NCI-H510A (cell line): Measurements from ENCODE around the gene UBA6.
"Not testable (repeated sequence)": the region's sequence is repeated elsewhere in the genome, so short reads cannot be mapped to it uniquely, and the experiment has no call there.

ENCODE experiments used
- DNase-seq: peaks from one replicate; lab custom pipeline; 2025; lab: John Stamatoyannopoulos, UW

The UBA6 gene

DNA sequence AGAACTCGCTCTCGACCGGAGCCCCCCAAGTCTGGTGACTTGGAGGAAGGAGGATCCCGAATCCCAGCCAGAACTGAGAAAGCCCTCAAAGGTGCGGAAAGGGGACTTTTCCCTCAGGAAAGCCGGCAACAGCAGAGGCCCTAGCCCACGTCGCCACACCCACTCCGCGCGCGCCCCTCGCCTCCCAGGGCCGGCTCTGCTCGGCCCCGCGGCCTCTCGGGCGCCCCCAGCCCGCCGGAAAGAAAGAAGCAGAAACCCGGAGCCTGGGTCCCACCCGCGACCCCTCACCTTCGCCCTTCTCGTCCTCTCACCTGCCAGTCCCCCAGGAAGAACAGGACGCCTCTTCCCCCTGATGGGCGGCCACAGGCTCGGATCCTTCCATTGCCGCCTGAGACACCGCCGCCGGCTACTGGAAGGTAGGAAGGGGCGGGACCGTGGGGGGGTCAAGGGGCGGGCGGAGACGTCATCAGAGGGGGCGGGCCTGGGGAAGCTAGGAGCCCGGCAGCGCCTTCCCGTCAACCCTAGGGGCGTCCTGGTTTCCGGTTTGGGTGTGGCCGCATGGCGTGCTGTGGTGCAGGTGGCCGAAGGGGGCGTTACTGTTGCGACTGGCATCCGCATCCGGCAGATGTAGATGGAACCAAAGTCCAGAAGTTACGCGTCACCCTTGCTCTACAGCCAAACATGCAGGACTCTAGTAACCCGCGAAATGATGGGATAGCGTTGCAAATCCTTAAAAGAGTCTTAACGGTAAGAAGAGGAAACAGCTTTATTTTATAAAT, at the start of gene UBA6:
Gene UBA6, minus strand, starts transcription at position 418 of the 779 bp plus-strand sequence. Its CDS starts 36 bp downstream, at position 382.
- peak; percentile 96 for DNase-seq

DNA sequence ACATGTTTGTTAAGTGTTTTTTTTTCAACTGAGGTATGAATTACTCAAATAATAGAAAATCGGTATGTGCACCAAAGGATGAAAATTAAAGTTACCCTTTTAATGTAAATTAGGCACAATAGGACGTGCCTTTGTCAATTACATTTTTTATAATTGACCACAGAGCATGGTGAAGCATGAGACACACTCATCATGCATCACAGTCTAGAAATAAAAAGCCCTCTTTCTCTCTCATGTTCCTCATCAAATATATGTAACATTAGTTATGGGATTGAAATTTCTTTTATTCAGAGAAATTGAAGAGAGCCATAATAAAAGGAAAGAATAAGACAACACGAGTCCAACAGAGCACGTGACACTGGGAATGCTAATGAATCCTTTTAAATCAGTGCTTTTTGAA, 49.7 kb upstream of the UBA6 start:
- no peak for DNase-seq

DNA sequence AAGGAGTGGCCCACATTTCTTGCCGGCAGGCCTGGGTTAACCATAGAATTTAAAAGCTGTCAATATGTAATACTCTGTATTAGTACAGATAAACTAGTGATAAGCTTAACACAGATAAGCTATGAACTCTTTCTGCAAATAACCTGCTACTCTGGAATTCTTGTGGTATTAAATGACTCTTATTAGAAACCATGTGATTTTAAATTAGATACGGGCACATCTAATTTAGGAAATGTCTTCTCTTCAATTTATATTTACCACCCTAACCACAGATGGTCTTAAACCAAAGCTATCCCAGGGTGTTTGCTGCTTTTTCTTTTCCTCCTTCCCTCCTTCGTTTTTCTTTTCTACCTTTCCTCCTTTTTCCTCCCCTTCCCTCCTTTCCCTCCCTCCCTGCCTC, 48.3 kb upstream of the UBA6 start:
- DNase-seq, result no peak

DNA sequence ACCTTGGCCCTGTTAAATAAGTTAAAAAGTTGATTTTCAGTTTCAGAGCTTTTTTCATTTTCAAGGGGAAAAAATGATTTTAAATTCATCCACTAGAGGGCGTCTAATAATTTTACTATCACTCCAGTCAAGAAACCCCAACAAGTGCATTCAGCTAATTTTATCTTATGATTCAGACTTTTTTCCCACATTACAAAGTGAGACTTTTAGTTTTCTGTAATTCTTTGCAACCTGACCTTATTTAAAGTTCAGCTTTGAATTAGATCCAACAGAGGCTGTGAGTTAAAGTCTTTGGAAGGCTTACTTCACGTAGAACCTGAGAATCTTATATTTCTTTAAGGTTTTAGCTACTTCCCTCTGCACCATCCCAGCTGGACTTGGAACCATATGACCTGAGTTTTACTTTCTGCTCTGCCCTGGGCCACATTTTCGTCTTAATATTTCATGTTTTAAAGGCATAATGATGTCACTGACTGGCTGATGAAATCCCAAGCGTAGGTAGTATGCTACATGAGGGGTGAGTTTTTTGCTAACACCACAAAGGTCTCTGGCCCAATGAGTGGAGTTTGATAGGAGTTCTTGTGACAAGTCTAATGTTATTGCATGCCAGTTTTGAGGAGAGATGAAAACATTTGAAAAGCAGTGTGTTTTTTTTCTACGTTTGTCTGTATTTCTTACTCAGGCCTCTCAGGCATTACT, 46.0 kb upstream of the UBA6 start:
- no peak for DNase-seq

DNA sequence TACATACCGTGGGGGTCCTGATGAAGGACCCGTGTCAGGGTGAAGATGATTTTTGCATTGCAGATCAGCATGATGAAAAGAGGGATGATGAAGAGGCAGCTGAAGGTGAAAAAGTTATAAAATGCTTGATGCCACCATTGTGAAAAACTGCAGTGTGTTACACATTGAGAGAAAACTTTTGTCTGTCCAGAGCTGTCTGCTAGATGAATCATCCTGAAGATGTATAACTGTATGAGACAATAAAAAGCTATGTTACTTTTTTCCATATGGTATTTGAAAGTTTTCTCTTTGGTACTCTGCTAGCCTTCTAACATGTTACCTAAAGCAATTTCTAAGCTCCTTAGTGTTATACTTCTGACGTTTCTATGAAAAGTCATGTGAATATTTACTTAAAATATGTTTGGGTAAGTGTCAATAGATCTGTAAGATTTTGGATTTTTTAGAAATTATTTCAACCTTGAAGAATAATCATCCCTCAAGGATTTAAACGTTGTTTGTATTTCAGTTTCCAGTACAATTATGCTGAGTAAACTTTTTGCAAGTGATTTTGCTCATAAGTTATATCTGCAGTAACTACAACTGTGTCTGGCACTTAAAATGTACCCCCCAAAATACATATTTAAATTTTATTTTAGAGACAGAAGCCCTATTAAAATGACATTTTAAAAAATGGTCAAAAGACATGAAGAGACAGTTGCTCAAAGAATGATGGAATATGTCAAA, 43.8 kb upstream of the UBA6 start:
- no peak for DNase-seq

GRCh38 chr4:67743194-67743593, 42.2 kb upstream of the UBA6 start:
- no peak for DNase-seq

DNA sequence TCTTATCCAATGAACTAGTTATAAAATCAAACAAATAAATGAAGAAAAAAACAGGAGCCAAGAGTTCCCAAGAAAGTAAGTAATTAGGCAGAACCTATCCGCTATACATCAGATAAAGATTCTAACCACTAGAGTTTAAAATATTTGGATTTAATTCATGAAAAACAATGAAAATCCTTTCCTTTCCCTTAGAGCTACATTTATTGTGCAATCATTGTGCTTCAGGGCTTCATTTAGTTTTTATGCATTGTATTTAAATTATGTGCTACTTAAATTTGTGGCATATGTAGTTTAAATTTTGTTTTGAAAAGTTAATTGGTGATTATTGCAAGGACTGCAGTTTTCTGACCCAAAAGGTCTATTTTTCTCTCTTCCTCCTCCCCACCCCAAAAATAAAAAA, 35.3 kb upstream of the UBA6 start:
- no peak for DNase-seq

- DNase-seq, result no peak
Measured at GRCh38 chr4:67735325-67735724, 34.4 kb upstream of the UBA6 start.

DNA sequence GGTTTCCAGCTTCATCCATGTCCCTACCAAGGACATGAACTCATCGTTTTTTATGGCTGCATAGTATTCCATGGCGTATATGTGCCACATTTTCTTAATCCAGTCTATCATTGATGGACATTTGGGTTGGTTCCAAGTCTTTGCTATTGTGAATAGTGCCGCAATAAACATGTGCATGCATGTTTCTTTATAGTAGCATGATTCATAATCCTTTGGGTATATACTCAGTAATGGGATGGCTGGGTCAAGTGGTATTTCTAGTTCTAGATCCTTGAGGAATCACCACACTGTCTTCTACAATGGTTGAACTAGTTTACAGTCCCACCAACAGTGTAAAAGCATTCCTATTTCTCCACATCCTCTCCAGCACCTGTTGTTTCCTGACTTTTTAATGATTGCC, 29.6 kb upstream of the UBA6 start:
- DNase-seq, result not testable (repeated sequence)

GRCh38 chr4:67727124-67727850, 26.3 kb upstream of the UBA6 start:
- no peak for DNase-seq

GRCh38 chr4:67725981-67726380, 25.0 kb upstream of the UBA6 start:
- no peak for DNase-seq

- DNase-seq, result no peak
Measured at GRCh38 chr4:67725132-67725531, 24.2 kb upstream of the UBA6 start.

DNA sequence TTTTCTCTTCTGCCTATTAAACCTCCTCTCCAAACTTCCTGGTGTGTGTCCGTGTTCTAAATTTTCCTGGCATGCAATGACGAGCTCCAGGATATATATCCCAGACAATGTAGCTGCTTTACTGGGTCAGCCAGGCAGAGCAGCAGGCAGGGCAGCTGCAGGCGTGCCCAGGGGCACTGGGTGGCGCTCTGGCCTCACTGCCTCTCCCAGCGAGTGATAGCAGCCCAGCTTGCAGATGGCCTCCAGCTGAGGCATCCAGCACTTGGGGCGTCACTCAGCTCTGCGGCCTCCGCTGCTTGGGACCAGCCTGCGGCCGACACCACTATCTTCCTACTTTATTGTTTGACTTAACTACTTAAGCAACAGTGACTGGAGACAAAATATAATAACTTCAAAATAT, 23.0 kb upstream of the UBA6 start:
- DNase-seq, result no peak

DNA sequence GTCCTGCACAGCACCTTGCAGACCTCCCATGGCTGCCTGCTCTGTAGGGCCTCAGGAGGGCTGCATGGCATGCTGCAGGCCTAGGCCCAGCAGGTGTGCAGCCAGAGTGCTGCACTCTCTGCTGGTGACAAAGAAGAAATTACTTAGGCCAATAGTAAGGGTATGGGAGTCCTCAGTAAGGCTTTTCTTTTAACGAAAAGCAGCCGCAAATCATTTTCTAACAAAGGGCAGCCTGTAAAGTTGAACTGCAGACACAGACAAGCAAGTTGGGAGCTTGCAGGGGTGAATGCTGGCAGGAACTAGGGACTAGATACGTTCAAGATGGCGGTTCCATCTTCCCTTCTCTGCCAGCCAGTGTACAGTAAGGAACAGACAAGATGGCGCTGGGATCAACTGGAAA, 22.4 kb upstream of the UBA6 start:
- DNase-seq, result no peak

DNA sequence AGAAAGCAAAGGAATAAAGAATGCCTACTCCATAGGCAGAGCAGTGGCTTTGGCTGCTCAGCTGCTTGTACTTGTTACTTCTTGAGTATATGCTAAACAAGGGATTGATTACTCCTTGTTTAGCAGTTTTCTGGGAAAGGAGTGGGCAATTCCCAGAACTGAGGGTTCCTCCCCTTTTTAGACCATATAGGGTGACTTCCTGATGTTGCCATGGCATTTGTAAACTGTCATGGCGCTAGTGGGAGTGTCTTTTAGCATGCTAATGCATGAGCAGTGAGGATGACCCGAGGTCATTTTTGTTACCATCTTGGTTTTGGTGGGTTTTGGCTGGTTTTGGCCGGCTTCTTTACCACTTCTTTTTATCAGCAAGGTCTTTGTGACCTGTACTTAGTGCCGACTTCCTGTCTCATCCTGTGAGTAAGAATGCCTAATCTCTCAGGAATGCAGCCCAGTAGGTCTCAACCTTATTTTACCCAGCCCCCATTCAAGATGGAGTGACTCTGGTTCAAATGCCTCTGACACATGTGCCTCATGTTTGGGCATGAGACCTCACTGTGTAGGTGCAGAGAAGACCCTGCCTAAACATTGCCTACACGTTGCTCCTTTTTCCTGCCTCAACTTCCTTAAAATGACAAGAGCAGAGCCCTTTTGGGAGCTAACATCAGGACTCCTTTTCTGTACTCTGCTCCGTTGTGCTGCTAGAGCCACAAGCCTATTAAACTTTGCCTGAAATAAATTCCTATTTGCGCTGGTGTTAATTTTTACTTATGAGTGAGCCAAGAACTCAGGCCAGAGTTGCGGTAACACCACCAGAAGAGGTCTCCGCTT, 21.0 kb upstream of the UBA6 start:
- no peak for DNase-seq

DNA sequence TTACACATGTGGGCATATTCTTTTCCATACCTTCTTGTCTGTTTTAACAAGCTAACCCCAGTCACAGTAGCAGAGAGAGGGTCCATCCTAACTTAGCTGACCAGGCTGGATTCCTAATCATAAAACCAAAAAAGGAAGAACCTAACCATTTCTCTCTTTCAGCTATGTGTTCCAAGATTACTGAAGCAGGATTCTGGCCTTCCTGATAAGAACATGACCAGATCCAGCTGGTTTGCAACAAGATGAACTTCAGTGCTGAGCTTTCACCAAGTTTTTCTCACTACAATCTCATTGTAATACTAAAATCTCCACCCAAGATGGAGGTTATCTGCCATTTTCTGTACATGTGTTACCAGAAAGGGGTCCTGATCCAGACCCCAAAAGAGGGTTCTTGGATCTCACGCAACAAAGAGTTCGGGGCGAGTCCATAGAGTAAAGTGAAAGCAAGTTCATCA, 20.4 kb upstream of the UBA6 start:
- no peak for DNase-seq

- DNase-seq, result no peak
Measured at GRCh38 chr4:67719953-67720617, 19.1 kb upstream of the UBA6 start.

DNA sequence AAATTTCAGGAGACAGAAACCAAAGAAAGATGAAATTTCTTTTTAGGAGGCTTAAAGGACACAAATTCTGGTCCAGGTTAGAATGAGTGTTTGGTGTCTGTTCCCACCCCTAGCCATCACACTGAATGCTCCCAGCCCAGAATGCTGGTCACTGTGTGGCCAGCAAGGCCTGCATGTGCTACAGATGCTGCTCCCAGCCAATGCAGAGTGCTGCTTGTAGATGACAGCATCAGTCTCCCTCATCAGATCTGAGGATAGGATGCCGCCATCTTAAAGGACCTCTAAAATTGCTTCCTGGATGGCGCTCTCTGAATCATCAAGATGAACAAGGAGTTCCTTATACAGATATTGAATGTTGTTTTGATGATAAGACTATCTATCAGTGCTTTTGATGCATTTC, 17.9 kb upstream of the UBA6 start:
- no peak for DNase-seq

DNA sequence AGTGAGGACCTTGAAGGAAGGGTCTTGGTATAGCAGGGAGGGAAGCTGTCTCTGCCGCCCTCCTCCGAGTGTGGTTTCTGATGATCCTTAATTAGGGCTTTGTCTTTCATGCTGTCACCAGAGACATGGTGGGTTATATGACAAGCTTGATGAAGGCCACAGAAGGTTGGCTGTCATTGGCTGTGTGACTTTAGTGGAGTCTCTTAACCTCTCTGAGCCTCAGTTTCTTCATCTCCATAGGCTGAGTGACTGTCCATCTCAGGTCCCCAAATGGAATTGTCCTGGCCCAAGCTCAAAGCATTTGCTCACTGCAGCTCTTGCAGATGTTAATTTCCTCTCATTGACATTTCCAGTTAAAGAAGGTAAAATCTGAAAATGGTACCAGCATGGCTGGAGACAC, 16.6 kb upstream of the UBA6 start:
- DNase-seq, result no peak

DNA sequence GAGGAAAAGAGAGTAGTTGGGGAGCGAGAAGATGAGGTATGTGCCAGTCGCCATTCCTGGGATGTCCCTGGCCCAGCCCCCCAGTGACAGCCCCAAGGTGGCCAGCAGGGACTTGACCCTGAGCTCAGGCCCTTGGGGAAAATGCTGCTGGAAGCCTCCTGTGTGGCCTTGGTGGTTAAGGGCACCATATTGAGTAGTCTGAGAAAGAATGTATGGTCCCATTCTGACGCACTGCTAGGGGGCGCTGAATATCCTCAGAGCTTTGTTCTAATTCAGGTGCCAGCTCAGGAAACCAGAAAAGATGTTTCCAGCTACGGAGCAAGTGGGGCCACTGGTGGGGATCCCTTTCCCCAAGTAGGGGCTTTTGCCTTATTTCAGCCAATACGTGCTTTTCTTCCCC, 14.0 kb upstream of the UBA6 start:
- DNase-seq, result no peak

DNA sequence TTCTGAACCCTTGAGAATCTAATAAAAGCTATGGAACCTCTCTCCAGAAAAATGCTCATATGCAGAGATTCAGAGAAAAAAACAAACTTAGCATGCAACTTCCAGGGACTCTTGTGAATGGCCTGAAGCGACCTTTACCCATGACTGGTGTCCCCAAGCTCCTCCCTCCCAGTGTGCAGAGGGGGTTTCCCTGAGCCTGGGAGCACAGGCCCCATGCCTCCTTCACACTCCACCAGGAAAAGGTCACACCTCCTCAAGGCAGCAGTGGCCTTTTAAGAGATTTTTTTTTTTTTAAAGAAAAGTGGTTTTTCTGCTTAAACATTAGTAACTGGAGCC, 13.3 kb upstream of the UBA6 start:
- no peak for DNase-seq
